GM19193 (cell line): ENCODE results near the gene ARHGEF4.

ENCODE experiments used
- POLR2A ChIP-seq: IDR thresholded peaks from 4 replicates; pipeline ENCODE4 v1.6.1; 2011; ENCODE audit not compliant: insufficient read depth, insufficient read length; ENCODE audit errors: extremely low read depth

The ARHGEF4 gene, protein sequence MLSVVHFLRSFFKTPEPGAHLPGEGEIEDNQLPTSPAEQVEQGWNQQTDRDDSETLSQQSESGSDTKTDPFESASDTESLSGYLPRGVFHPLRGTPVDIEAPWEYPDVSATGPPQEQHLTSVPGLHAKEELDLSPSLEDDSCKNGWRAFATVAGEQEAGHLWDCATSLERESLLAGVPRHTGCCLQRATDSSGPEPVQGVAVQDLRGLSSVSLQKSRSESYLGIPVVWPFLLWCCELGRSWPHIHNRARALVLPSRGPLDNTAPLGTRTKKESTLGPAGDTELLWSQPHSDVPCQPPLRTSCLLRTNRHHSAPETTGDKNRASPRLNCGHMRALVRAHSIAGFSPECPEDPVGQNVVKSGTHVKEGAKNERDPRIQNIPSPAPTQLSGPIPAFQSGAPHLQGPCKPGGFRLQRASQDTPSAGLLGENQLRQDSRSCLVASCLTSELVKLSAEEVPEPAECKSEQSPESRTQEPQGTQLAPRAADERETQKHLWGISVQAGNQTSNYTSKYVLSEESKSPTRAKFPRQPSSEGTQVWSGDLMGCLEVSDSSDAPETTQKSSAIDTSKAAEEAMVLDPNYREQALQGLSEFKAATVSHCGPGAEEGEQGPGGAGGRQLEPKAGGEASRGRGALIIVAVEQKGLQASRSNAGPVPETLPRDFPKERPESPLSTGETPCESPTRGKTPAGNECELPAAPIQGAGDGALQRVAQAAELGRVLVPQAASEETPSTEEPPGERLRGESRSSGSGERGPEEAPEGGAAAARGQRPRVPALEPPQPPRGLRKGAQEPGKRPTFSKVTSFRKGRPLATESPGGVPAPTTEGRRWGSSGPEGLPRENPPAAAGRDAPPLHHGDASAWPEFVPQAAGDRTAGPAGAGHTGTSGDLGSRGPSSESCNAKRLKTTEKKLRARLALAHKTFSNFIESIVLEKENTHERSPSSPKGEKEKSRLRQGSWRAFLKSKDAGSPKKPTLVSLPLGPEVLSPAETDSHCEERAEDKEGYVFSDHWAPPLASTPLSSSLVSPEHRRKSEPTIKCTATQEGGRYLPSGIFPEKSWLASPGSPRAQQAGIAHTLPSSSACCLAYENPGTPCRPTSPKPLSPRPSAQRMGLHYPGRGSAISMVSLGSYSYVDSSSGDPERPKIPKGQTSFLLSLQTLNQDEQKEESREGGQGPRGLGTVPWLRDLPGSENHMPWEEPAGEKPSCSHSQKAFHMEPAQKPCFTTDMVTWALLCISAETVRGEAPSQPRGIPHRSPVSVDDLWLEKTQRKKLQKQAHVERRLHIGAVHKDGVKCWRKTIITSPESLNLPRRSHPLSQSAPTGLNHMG (N-terminal part only)

DNA sequence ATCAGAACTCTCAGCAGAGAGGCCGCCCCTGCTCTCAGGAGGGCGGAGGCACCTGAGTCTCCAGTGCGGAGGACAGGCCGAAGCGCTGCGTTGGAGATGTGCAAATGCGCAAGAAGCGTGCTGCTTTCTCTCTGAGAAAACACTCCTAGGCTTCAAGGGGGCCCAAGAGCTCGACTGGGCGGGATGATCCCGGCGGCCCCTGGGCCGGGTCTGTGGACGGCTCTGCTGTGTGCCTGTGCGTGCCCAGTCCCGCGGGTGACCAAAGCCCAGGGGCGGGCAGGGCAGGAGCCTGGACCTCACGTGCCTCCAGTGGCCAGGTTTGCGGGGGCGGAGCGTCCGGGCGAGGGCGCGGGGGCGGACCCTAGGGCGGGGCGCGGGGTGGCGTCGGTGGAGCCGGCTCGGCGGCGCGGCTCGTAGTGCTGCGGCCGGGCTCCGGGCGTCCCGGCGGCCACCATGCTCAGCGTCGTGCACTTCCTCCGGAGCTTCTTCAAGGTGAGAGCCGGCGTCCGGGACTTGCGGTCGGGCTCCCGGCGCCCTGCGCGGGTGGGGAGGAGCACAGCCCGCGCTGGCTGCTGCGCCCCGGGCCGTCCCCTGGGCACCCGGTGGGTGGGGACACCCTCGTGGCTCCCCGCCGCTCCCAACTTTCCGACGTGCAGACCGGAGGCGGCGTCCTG is at the start of gene ARHGEF4:
ARHGEF4 (plus strand) TSS at position 414 of the 674 bp plus-strand sequence; CDS start at position 454, 40 bp downstream.
- TF ChIP-seq POLR2A, result no peak

DNA sequence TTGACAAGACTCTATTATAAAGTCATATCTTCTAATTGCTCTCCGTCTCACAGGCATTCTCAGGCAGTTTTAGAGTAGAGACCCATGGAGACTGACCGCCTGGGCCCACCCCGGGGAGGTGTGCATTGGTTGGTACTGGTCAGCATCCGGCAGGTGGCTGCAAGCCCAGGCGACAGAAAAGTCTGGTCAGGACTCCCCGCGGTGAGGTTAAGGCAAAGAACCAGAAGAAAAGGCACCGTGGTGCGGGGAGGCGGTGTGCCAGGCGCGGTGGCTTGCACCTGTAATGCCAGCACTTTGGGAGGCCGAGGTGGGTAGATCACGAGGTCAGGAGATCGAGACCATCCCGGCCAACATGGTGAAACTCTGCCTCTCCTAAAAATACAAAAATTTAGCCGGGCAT is 48.9 kb upstream of the ARHGEF4 start:
- no peak for TF ChIP-seq POLR2A

DNA sequence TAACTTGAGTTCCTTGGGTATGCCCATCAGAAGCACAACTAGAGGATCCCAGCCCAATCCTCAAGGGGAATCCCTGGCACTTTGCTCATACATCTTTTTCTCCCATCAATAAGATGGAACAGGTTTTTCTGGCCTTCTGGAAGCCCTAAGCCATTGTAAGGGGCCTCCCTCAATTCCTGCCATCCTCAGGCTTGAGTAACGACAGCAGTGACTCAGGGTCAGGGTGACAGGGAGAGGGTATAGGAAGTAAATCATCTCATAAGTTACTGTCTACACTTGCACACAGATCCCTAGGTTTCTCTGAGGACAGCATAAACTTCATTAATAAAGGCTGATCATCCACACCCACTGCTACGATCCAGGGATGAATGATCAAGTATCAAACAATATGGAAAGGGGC is 46.4 kb upstream of the ARHGEF4 start:
- no peak for TF ChIP-seq POLR2A

DNA sequence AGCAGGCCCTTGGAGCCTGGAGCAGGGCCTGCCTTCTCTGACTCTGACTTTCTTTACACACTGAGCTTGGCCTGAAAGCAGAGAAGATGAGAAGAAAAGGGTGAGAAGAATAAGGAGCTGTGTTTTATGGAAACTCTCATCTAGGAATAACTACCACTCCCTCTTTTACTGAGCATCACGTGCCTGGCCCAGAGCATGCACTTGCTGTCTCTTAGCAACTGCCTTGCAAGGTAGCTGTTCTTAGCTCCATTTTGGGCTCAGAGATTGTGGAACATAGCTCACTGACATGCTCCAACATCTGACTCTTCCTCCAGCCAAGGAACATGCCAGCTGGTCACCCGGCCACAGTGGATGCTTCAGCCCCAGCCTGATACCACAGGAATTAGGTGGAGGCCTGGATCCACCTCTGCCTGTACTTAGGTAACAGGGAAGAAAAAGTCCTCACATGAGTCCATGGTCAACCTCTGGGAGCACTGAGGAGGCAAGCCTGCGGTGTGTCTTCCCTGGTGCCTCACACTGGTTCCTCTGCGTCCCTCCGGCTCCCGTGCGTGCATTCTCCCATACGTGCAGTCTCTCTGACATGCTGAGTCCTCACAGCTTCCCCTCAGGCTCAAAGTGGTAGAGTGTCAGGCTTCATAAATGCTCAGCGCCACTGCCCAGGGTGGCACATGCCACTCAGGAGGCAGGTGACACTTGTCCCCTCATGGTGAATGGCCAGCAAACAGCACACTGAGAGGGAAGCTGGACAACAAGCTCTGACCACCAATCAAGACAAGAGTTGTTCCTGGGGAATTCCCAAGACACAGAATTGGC is 45.7 kb upstream of the ARHGEF4 start:
- no peak for TF ChIP-seq POLR2A

DNA sequence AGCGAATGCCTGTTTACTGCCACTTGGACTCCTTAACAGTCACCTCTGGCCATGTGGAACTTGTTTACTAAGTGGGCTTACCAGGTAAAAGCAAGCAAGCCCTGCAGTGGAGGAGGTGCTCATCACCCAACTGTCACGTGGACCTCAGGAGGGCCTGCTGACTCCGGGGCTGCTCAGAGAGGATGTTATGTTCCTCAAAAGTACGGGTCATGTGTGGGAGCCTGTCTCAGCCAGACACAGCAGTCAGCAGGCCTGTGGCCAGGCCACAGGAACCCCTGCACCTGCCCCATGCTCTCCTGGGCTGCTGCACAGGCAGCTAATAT is 45.1 kb upstream of the ARHGEF4 start:
- no peak for TF ChIP-seq POLR2A

DNA sequence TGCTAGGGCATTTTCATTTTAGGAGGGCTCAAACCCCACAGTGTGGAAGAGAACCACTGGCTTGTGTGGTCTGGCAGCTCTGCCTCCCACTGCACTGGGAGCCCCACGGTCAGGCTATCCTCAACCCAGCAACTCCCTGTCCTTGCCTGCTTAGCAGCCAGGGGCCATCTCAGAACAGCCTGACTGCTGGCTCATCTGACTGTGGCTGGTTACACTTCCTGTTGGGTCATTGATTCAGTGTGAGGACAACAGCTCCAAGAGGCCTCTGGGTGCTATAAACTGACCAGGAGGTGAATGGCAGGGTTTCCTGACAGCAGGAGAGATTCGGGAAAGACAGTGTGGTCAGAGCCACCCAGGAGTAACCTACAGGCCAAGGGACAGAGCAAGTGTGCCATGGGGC is 41.3 kb upstream of the ARHGEF4 start:
- TF ChIP-seq POLR2A, result no peak

DNA sequence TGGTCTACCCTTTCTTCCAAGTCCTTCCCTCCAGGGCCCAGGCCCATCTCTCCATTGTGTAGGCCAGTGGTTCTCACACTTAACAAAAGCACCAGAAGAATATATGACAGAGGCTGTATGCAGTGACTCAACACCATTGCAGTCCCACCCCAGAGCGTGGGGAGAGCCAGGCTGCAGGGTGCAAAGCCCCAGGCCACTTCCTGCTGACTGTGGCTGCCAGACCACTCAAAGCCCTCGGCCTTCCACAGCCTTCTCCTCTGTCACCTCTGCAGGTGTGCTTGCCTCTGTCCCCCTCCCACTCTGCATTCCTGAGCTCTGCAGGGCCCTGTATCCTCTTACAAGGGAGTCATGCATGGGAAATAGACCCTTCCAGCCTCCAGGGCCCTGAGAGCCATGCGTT is 40.4 kb upstream of the ARHGEF4 start:
- no peak for TF ChIP-seq POLR2A

DNA sequence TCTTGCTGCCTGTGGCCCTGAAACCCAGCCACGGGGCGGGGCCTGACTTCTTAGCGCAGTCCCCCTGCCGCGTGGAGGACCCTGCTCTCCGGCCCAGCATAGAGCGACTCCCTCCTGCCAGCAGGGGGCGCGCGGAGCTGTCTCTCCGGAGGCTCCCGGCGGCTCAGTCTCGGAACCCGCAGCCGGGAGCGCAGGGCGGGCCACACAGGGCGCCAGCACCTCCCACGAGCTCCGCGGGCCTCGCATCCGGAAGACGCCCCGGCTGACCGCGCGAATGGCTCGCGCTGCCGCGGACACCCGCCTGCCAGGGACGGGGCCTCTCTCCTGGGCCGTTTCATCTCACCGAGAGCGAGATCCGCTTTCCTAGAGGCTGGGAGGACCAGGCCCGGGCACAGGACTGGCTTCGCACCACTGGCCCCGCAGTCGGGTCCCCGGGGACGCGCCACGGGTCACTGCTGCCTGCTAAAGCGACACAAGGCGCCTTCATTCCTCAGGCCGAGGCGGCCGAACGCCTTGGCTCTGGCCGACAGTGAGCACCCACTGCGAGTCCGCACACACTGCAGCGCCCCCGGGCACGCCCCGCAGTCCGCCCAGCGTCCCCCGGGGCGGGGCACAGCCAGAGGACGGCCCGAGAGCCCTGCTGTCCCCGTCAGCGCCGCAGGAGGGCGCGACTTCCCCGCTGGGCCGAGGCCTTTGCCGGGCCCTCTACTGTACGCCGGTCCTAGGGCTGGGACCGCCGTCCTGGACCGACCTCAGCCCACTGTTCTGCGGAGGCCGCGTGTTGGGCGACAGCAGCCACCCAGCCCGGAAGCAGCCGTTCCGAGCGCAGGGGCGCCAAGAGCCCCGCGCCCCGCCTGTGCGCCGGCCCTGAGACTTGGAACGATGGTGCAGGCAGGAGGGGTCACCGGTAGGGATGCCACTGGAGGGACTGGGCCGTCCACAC is 39.0 kb upstream of the ARHGEF4 start:
- peak; percentile 4 for TF ChIP-seq POLR2A

DNA sequence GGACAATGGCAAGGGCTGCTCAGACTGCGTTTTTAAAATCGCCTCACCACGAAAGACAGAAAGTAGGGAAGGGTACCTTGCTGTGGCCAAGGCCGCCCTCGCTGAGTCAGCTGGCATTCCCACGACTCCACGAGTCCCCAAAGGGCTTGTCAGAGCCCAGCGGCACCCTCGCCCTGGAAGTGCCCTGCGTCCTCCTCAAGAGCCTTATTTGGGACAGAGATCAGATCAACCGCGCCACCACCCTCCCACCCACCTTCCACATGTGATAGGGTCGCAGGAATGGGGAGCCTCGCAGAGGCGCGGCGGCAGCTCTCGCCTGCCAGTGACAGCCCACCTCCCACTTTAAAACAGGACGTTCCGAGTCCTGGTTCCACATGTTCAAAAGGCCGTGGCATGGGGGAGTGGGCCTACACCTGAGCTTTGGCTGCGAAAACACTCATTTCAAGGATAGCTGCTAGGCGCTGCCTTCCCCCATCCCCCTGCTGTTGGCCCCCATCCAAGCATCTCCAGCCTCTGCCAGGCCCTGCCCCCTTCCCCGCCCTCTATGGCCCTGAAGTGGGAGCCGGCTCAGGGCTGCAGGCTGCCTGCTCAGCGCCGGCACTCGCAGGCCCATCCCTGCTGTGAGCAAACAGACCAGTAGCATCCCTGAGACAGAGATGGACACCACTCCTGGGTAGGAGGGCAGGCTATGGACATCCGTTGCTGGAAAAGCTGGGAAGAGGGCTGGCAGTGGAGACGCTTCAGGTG is 38.1 kb upstream of the ARHGEF4 start:
- TF ChIP-seq POLR2A, result no peak

DNA sequence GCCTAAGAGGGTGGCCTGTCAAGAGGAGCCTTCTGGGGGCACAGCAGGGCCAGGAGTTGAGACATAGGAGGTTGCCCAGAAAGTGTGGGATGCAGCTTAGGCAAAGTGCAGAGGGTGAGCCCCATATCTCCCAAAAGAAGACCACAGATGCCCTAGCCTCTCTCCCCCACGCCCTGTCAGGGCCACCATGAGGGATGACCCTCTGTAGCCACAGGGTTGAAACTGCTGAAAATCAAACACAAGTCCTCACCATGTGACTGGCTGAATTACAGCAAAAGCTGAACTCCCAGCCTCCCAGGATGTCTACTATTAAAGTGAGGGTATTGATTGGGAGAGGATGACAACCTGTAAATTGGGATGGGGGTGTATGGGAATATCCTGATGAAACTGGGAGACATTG is 37.4 kb upstream of the ARHGEF4 start:
- no peak for TF ChIP-seq POLR2A

DNA sequence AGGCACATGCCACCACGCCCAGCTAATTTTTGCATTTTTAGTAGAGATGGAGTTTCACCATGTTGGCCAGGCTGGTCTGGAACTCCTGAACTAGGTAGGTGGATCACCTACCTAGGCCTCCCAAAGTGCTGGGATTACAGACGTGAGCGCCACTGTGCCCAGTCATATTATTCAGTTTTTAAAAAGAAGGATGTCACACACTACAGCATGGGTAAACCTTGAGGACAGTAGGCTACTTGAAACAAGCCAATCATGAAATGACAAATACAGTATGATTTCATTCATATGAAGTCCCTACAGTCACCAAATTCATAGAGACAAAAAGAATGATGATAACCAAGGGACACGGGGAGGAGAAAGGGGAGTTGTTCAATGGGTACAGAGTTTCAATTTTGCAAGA is 31.1 kb upstream of the ARHGEF4 start:
- no peak for TF ChIP-seq POLR2A

DNA sequence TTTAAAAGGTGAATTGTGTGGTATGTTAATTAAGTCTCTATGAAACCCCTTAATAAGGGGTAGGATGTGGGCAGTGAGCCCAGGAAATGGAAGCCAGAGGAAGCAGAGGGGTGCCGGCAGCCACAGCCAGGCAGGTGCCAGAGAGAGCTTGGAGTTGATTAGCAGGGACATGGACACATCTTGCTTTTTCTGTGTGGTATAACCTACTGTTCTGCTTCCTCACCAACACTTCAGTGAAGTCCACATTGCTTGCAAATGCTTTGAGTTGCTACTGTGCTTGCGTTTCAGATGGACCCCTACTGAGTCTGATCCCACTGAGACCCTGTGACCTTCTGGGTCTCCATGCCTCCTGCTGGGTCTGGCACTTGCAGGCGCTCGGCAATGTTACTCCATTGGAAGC is 30.3 kb upstream of the ARHGEF4 start:
- TF ChIP-seq POLR2A, result no peak
